Tibial nerve (tissue), 4 donors: Measurements from ENCODE around the gene FBXO38.

Experiments
- EP300 ChIP-seq, 2 donors: sonication (generic); formaldehyde crosslinking; IDR thresholded peaks; one replicate each; pipeline ENCODE4 v1.6.1; 2017; ENCODE audit warnings: antibody characterized with exemption in 2 of 2, mild to moderate bottlenecking in 1 of 2
- POLR2A ChIP-seq, 2 donors: fragments of 450-650 bp; IDR thresholded peaks; one replicate each; pipeline ENCODE4 v1.6.1; 2017; ENCODE audit warnings: antibody characterized with exemption in 2 of 2, mild to moderate bottlenecking in 2 of 2, moderate library complexity in 2 of 2
- TF ChIP-seq, protein P1 (sequence below), 5 experiments: fragments of 200-600 bp in 3 of 5; fragments of 450-650 bp in 2 of 5; sonication (generic) in 3 of 5; IDR thresholded peaks; one replicate each; pipeline ENCODE4 v1.5.1; 2016 to 2019; ENCODE audit warnings: antibody characterized with exemption in 5 of 5, mild to moderate bottlenecking in 3 of 5, moderate library complexity in 2 of 5

DNA sequence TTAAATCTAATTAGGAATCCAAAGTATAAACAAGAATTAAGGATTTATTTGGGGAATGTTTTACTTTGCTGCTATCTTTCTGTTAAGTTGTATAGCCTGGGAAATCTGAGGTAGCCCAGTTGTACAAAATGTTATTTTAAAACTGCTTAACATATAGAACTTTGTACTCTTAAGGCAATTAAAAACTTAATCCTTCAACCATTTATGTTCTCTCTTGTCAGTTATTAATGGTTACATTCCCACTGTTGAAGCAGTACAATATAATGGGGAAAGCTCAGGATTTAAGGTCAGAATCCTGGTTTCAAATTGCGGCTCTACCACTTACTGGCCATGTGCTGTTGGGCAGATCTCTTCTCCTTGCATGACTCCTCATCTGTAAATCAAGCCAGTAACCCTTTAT, 32.7 kb downstream of the FBXO38 start:
- TF ChIP-seq, protein P1, sequence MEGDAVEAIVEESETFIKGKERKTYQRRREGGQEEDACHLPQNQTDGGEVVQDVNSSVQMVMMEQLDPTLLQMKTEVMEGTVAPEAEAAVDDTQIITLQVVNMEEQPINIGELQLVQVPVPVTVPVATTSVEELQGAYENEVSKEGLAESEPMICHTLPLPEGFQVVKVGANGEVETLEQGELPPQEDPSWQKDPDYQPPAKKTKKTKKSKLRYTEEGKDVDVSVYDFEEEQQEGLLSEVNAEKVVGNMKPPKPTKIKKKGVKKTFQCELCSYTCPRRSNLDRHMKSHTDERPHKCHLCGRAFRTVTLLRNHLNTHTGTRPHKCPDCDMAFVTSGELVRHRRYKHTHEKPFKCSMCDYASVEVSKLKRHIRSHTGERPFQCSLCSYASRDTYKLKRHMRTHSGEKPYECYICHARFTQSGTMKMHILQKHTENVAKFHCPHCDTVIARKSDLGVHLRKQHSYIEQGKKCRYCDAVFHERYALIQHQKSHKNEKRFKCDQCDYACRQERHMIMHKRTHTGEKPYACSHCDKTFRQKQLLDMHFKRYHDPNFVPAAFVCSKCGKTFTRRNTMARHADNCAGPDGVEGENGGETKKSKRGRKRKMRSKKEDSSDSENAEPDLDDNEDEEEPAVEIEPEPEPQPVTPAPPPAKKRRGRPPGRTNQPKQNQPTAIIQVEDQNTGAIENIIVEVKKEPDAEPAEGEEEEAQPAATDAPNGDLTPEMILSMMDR (IDR thresholded peaks at IDR 0.05): no peak
- TF ChIP-seq POLR2A (IDR thresholded peaks at IDR 0.05) (no peak), EP300 (IDR thresholded peaks at IDR 0.05) (no peak)
